A549 (cell line): ENCODE measurements around the gene COL11A2.

Experiments used
- CTCF ChIP-seq: fragments of >200 bp; sonication (Bioruptor Twin); formaldehyde crosslinking; IDR thresholded peaks from 3 replicates; pipeline ENCODE4 v1.5.1; 2016
- REST ChIP-seq: fragments of 200-600 bp; sonication (generic); IDR thresholded peaks from 2 replicates; pipeline ENCODE4 v1.6.1; 2016; ENCODE audit warnings: antibody characterized with exemption, mild to moderate bottlenecking, moderate library complexity
- SMC3 ChIP-seq: fragments of >200 bp; sonication (Bioruptor Twin); formaldehyde crosslinking; IDR thresholded peaks from 3 replicates; pipeline ENCODE4 v1.6.1; 2018; ENCODE audit warnings: inconsistent platforms

DNA sequence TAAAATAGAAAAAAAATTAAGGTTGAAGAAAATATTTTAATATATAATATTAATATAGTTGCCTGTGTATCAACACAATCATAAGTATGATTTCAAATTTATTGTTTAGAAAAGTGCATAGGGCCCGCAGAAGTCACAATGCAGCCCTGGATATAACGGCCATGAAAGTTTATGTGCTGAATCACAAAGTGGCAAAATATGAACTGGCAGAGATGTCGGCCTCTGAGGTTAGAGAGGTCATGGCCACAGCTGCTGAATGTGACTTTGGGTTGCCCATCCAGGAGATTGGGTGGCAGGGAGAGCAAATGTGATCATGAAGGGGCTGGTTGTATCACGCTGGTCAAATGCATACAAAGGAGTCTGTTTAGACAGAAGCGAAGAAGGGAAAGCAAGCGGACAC, 35.7 kb downstream of the COL11A2 start:
- TF ChIP-seq SMC3 (no peak), CTCF (no peak), REST (no peak)
